Smooth muscle cell (in vitro differentiated cells): ENCODE results near the gene USP24. TPM values are rescaled to one million over a fixed set of nuclear protein-coding genes. Genes with fewer than 3 reads are reported as not detected.

ENCODE experiments used
- DNase-seq: peaks from one replicate; lab custom pipeline; 2025; ENCODE audit not compliant: unreplicated experiment; lab: John Stamatoyannopoulos, UW
- H2AFZ ChIP-seq: fragments of 200-600 bp; sonication (generic); 2 replicates; pipeline ENCODE4 v1.6.0; 2016; ENCODE audit warnings: antibody characterized with exemption, low read depth, mild to moderate bottlenecking
- H3F3A ChIP-seq: fragments of 200-600 bp; sonication (generic); 2 replicates; pipeline ENCODE4 v1.6.0; 2017; ENCODE audit warnings: antibody characterized with exemption, low read depth
- H3K27ac ChIP-seq: fragments of 200-600 bp; sonication (generic); 2 replicates; pipeline ENCODE4 v1.5.1; 2016; ENCODE audit warnings: low read depth, mild to moderate bottlenecking
- H3K27me3 ChIP-seq: fragments of 200-600 bp; sonication (generic); 2 replicates; pipeline ENCODE4 v1.6.1; 2016; ENCODE audit warnings: low read depth, mild to moderate bottlenecking
- H3K36me3 ChIP-seq: fragments of 200-600 bp; sonication (generic); 2 replicates; pipeline ENCODE4 v1.5.1; 2016; ENCODE audit warnings: low read depth
- H3K4me1 ChIP-seq: fragments of 200-600 bp; sonication (generic); 2 replicates; pipeline ENCODE4 v1.5.1; 2016; ENCODE audit warnings: low read depth
- H3K4me2 ChIP-seq: fragments of 200-600 bp; sonication (generic); 2 replicates; pipeline ENCODE4 v1.6.0; 2016; ENCODE audit warnings: mild to moderate bottlenecking
- H3K4me3 ChIP-seq: fragments of 200-600 bp; sonication (generic); 2 replicates; pipeline ENCODE4 v1.5.1; 2016; ENCODE audit warnings: mild to moderate bottlenecking
- H3K79me2 ChIP-seq: fragments of 200-600 bp; sonication (generic); 2 replicates; pipeline ENCODE4 v1.6.0; 2016; ENCODE audit warnings: low read depth, mild to moderate bottlenecking
- H3K9ac ChIP-seq: fragments of 200-600 bp; sonication (generic); 2 replicates; pipeline ENCODE4 v1.6.0; 2016; ENCODE audit warnings: low read depth
- H3K9me3 ChIP-seq: fragments of 200-600 bp; sonication (generic); replicated peaks from 2 replicates; pipeline ENCODE4 v1.5.1; 2016; ENCODE audit warnings: low read depth
- H4K20me1 ChIP-seq: fragments of 200-600 bp; sonication (generic); 2 replicates; pipeline ENCODE4 v1.6.0; 2016; ENCODE audit warnings: low read depth
- CTCF ChIP-seq: fragments of 200-600 bp; sonication (generic); IDR thresholded peaks from 2 replicates; pipeline ENCODE4 v1.5.1; 2017; ENCODE audit warnings: borderline replicate concordance, mild to moderate bottlenecking, antibody characterized with exemption; ENCODE audit not compliant: insufficient read depth, poor library complexity, severe bottlenecking
- WGBS: methylation state at CpG from one replicate; pipeline ENCODE4 v1.1.7; 2016; ENCODE audit warnings: low lambda C conversion rate; 5-methylcytosine and 5-hydroxymethylcytosine counted together
- polyA plus RNA-seq: library from polyadenylated mRNA; unstranded; fragments of >200 nt; fragmentation: Nextera tagmentation; extraction: Ambion mirVana; gene quantifications from 2 replicates; pipeline ENCODE4 v1.2.1, GENCODE V29; 2016
- total RNA-seq: library from RNA; depleted of rRNA; stranded (reverse); fragments of >200 nt; gene quantifications from 2 replicates; pipeline ENCODE4 v1.2.3, GENCODE V29; 2014

The USP24 gene
- total and polyA plus RNA-seq, 2 experiments from 2014 or later = 3.6 to 25.9 TPM

GRCh38 chr1:55067022-55067778 is 148.0 kb downstream of the USP24 start:
- Histone ChIP-seq H3K79me2 (no peaks in the 10 kb centered on the region), H3K9ac (no peak overlapping the region), H4K20me1 (no peaks in the 10 kb centered on the region), H3K27ac (no peak overlapping the region), H3F3A (no peaks in the 10 kb centered on the region), H3K4me3 (no peak overlapping the region), H3K36me3 (peaks cover under 1% of the 10 kb centered on the region), H2AFZ (no peak overlapping the region), H3K9me3 (no peaks in the 10 kb centered on the region), H3K27me3 (no peaks in the 10 kb centered on the region), H3K4me1 (no peaks in the 10 kb centered on the region), H3K4me2 (no peak overlapping the region)
- no peak for TF ChIP-seq CTCF
- no peak for DNase-seq
- 97% methylated on average over 17 of the region's 17 CpGs for WGBS

GRCh38 chr1:55065648-55066047 is 149.5 kb downstream of the USP24 start:
- no peak overlapping the region for H3K9ac ChIP-seq
- H3K4me2 ChIP-seq = no peak overlapping the region
- H3K9me3 ChIP-seq = no peaks in the 10 kb centered on the region
- TF ChIP-seq CTCF = no peak
- no peak overlapping the region for H3K4me3 ChIP-seq
- no peaks in the 10 kb centered on the region for H3K79me2 ChIP-seq
- H3K27ac ChIP-seq = no peak overlapping the region
- H3F3A ChIP-seq = no peaks in the 10 kb centered on the region
- no peaks in the 10 kb centered on the region for H4K20me1 ChIP-seq
- 92% methylated on average over 4 of the region's 4 CpGs for WGBS
- H3K36me3 ChIP-seq = no peaks in the 10 kb centered on the region
- H3K27me3 ChIP-seq = no peaks in the 10 kb centered on the region
- no peak for DNase-seq
- no peaks in the 10 kb centered on the region for H3K4me1 ChIP-seq
- no peak overlapping the region for H2AFZ ChIP-seq

- H3K27me3 ChIP-seq = no peaks in the 10 kb centered on the region
- no peaks in the 10 kb centered on the region for H4K20me1 ChIP-seq
- H3K4me1 ChIP-seq = no peaks in the 10 kb centered on the region
- H3K9me3 ChIP-seq = no peaks in the 10 kb centered on the region
- H3K4me3 ChIP-seq = no peak overlapping the region
- 93% methylated on average over 2 of the region's 2 CpGs for whole genome bisulfite sequencing
- no peak overlapping the region for H3K27ac ChIP-seq
- no peak overlapping the region for H3K4me2 ChIP-seq
- TF ChIP-seq CTCF = no peak
- H3K79me2 ChIP-seq = no peaks in the 10 kb centered on the region
- H3K9ac ChIP-seq = no peak overlapping the region
- no peak for DNase-seq
- no peak overlapping the region for H2AFZ ChIP-seq
- H3K36me3 ChIP-seq = no peaks in the 10 kb centered on the region
- no peaks in the 10 kb centered on the region for H3F3A ChIP-seq
These were observed 150.3 kb downstream of the USP24 start for GRCh38 chr1:55064861-55065263.

- 65% methylated on average over 12 of the region's 12 CpGs for WGBS
- Histone ChIP-seq H3K9ac (no peak overlapping the region), H3K36me3 (no peaks in the 10 kb centered on the region), H2AFZ (no peak overlapping the region), H3K4me2 (no peak overlapping the region), H3K27ac (no peak overlapping the region), H3K4me3 (no peak overlapping the region), H3K79me2 (no peaks in the 10 kb centered on the region), H3K4me1 (no peaks in the 10 kb centered on the region), H3F3A (no peaks in the 10 kb centered on the region), H3K27me3 (no peaks in the 10 kb centered on the region), H4K20me1 (no peaks in the 10 kb centered on the region), H3K9me3 (no peaks in the 10 kb centered on the region)
- DNase-seq = no peak
- no peak for TF ChIP-seq CTCF
These were observed 151.0 kb downstream of the USP24 start for GRCh38 chr1:55064071-55064581.
